ENCODE results near the gene CORO7.

DNA sequence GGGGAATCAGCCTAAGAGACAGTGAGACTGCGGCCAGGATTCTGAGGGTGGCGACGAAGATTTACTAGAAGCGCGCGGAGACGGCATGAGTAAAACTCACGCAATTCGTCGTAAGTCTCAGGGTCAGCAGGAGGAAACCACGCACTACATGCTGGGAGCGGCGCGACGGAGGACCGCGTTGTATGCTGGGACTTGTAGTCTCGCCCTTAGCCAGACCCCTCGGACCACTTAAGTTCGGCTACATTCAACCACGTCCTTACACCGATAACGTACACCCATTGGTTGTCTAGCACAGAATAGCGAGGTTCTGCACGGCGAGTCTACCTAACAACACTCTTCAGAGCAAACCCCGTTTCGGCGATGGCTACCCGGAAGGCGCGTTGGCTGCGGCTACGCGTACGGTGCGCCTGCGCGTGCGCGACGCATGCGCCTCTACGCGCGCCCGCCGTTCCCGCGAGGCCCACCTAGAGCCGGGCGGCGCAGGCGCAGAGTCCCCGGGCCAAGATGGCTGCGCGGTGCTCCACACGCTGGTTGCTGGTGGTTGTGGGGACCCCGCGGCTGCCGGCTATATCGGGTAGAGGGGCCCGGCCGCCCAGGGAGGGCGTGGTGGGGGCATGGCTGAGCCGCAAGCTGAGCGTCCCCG is 9.1 kb upstream of the CORO7 start, which contains the start of gene DNAJA3:
- TF ChIP-seq, protein P1, sequence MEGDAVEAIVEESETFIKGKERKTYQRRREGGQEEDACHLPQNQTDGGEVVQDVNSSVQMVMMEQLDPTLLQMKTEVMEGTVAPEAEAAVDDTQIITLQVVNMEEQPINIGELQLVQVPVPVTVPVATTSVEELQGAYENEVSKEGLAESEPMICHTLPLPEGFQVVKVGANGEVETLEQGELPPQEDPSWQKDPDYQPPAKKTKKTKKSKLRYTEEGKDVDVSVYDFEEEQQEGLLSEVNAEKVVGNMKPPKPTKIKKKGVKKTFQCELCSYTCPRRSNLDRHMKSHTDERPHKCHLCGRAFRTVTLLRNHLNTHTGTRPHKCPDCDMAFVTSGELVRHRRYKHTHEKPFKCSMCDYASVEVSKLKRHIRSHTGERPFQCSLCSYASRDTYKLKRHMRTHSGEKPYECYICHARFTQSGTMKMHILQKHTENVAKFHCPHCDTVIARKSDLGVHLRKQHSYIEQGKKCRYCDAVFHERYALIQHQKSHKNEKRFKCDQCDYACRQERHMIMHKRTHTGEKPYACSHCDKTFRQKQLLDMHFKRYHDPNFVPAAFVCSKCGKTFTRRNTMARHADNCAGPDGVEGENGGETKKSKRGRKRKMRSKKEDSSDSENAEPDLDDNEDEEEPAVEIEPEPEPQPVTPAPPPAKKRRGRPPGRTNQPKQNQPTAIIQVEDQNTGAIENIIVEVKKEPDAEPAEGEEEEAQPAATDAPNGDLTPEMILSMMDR (IDR thresholded peaks at IDR 0.05) = no peak
- TF ChIP-seq POLR2A (IDR thresholded peaks at IDR 0.05) = peak in 1 of 2 donors; percentile 75
